Thyroid gland (tissue), 4 donors: ENCODE data around the gene DLGAP1.

Source experiments
- POLR2A ChIP-seq, 2 donors: fragments of 450-650 bp; IDR thresholded peaks; one replicate each; pipeline ENCODE4 v1.6.1; 2017; ENCODE audit warnings: antibody characterized with exemption in 2 of 2, mild to moderate bottlenecking in 2 of 2, moderate library complexity in 1 of 2
- TF ChIP-seq, protein P1 (sequence below), 6 experiments: fragments of 200-600 bp in 3 of 6; fragments of 450-650 bp in 3 of 6; sonication (generic) in 3 of 6; IDR thresholded peaks; one replicate each; pipeline ENCODE4 v1.5.1; 2016 to 2019; ENCODE audit warnings: antibody characterized with exemption in 6 of 6, mild to moderate bottlenecking in 2 of 6, inconsistent platforms in 1 of 6, moderate library complexity in 1 of 6

DNA sequence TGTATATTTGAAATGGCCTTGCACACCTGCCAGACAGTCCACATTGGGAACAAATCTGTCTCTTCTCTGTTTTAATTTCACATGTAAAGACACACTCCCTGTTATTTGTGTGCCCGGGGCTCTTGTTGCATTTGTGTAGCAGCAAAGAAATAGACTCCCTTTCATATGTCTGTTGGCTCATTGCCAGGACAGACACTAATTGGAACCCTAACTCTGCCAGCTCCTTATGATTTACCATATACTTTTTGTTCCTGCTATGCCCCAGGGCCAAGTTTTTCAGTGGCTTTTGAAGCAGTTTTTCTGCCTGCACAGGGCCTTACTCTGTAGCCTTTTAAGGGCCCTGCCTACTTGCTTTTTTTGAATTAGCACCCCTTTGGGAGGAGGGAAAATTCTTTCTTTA, 396.9 kb downstream of the DLGAP1 start:
- TF ChIP-seq, protein P1, sequence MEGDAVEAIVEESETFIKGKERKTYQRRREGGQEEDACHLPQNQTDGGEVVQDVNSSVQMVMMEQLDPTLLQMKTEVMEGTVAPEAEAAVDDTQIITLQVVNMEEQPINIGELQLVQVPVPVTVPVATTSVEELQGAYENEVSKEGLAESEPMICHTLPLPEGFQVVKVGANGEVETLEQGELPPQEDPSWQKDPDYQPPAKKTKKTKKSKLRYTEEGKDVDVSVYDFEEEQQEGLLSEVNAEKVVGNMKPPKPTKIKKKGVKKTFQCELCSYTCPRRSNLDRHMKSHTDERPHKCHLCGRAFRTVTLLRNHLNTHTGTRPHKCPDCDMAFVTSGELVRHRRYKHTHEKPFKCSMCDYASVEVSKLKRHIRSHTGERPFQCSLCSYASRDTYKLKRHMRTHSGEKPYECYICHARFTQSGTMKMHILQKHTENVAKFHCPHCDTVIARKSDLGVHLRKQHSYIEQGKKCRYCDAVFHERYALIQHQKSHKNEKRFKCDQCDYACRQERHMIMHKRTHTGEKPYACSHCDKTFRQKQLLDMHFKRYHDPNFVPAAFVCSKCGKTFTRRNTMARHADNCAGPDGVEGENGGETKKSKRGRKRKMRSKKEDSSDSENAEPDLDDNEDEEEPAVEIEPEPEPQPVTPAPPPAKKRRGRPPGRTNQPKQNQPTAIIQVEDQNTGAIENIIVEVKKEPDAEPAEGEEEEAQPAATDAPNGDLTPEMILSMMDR (IDR thresholded peaks at IDR 0.05) = no peak
- TF ChIP-seq POLR2A (IDR thresholded peaks at IDR 0.05) = no peak
